Stimulated activated CD4-positive, alpha-beta T cell treated with anti-CD3 and anti-CD28 coated beads, Interleukin-15, amount 100 ng/mL, for 1 hour (primary cell): ENCODE data around the gene HERC2.
"Not testable (repeated sequence)": the region's sequence is repeated elsewhere in the genome, so short reads cannot be mapped to it uniquely, and the experiment has no call there.

Source experiments
- DNase-seq, 2 donors: peaks; one replicate each; pipeline ENCODE4 v3.0.0-alpha.2; 2020; ENCODE audit warnings: low read depth in 1 of 2, low spot score in 1 of 2

The HERC2 gene

DNA sequence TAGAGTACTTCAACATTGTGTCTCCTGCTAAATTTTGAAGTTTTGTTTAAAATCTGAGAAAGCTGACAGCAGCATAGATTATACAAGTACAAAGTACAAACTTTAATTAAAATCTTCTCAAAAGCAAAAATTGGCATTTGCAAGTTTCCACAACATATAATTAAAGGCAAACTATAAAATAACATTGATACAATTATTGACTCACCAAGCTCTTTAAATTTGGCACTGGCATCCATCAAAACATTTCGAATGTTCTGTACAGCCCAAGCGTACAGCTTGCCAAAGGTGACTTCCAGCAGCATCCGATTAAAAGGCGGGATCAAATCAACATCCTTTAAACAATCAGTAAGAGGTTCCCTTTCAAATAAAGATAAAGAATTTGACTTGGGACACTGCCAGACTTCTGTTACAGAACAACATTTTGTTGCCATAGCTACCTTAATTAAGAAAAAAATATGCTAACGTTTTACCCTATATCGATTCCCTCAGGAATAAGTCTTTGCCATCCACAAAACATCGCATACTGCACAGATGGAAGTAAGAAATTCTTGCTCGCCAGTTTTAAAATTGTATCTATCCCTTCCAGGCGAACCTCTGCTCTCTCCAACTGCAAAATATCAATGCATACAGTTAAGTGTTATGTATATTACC, 92.9 kb downstream of the HERC2 start:
- not testable (repeated sequence) for DNase-seq

DNA sequence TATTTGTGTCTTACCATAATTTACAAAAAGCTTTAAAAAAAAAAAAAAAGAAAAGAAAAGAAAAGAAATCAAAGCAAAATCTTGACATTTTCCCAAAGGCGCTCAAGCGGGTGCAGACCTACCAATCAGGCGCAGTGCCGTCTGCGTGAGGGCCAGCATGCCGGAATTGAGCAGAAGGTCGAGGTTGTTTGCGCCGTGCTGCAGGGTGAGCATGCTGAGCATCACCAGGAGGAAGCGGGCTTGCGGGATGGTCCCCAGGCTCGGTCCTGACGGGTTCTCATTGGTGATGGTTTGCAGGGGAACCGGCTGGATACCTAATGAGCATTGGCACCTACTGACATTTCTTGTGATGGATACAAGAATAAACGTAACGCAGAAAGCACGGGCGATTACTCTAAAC, 93.9 kb downstream of the HERC2 start:
- no peak for DNase-seq

DNA sequence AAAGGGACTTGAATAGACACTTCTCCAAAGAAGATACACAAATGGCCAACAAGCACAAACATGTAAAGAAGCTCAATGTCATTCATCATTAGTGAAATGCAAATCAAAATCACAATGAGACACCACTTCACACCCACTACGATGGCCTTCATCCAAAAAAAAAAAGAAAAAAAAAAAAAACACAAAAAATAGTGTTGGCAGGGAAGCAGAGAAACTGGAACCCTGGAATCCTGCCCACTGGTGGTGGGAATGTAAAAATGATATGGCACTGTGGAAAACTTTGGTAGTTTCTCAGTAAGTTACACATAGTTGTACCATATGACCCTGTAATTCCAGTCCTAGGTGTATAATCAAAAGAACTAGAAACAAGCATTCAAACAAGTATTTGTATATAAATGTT, 94.7 kb downstream of the HERC2 start:
- not testable (repeated sequence) for DNase-seq

DNA sequence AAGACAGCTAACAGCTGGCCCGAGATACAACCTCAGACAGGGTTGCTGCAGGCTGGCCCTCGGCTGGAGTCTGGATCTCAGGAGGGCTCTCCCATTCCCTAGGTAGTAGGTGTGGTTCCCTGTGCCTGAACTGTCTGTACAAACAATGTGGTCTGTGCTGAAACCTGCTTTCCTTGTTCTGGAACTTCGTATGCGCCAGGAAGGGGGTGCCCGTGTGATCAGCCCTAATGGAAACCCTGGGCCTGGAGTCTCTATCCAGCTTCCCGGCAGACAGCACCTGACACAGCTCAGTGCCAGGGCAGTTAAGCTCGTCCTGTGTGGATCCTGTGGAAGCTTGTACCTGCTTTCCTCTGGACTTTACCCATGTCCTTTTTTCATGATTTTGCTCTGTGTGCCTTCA, 99.4 kb downstream of the HERC2 start:
- DNase-seq, result not testable (repeated sequence)

DNA sequence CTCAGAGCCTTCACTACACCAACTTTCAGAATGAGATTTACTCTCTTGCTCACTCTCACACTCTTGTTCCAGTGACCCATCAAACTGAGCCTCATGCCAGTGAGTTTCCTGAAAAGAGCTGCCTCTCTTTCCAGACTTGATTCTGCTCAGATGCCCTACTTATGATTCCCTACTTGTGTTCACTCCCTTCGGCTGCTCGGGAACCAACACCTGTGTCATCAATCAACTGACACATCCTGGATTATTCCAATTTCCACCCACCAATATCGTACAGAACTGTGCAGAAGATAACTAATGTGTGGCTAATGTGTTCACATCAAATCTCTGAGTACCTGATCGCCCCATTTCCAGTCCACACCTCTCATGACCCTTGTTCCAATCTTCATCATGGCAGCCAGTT, 100.3 kb downstream of the HERC2 start:
- DNase-seq, result not testable (repeated sequence)

DNA sequence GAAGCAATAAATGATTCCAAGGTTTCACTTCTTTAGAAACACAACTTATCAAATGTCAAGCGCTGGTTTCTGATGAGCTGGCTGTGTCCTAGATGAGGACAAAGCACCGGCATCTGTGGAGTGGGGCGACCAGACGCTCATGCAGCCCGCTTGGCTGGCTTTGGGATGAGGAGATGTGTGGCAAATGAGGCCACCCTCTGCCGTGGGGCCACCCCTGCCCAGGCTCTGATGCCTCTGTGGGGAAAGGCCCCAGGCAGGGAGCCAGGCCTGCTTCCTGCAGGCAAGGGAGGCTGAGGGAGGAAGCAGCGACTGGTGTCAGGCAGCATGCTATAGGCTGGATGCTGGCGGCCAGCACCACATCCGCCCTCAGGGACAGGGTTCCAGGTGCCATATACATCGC, 102.9 kb downstream of the HERC2 start:
- DNase-seq, result no peak

DNA sequence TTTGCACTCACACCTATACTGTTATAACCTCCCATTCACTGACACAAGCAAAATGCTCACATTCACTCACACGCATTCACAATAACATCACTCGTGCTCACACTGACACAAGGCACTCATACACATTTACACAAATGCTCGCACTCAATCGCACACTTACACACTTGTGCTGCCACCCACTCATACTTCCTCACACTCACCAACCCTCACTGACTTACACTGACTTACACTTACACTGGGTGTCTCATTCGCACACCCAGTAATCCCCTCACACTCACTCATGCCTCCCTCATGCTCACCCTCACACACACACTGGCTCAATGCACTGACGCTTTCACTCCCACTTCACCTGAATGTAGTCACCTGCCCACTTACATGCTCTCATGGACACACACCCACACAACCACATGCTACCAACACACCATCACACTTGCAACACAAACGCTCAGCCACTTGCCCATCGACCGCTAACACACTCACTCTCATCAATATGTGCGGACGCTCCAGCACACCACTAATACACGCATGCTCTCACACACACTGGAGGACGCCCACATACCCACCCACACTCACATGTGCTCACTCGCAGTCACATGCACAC, 104.9 kb downstream of the HERC2 start:
- not testable (repeated sequence) for DNase-seq

DNA sequence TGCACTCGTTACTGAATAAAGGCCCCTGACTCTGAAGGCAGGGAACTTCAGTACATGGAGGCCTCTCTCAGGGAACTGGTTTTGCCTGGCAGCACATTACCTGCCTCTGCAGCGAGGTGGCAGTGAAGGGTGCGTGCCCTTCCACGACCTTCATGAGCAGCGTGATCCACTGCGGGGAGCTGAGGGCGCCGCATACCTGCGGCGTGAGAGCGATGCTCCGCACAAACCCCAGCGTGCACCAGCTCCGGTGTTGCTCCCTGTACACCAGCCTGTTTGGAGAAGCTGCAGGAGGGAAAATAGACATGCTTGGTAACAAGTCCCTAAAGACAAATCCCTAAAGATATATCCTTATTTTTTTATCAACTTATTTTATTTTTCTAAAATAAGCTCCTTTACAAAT, 106.5 kb downstream of the HERC2 start:
- not testable (repeated sequence) for DNase-seq

DNA sequence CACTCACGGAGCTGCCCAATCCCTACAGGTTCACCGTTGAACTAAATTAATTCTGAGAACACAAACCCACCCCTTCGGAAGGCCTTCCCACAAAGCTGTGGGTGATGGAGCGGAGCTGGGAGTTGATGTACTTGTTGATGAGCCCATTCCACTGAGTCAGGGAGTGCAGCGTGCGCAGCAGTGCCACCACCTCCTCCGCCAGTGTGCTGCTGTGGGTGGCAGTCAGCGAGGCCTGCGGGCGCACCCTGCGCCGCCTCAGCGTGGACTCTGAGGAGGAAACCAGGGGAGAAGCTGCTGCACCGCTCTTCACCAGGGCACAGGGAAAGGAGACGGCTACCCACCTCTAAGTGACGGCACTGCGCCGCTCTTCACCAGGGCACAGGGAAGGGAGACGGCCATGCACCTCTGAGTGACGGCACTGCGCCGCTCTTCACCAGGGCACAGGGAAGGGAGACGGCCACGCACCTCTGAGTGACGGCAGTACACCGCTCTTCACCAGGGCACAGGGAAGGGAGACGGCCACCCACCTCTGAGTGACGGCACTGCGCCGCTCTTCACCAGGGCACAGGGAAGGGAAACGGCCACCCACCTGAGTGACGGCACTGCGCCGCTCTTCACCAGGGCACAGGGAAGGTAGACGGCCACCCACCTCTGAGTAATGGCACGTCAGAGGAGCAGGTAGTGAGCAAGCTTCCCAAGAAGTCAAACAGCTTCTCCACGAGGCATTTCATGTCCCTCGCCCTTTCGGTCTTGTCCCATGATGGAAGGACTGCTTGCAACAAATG, 107.8 kb downstream of the HERC2 start:
- DNase-seq, result not testable (repeated sequence)

DNA sequence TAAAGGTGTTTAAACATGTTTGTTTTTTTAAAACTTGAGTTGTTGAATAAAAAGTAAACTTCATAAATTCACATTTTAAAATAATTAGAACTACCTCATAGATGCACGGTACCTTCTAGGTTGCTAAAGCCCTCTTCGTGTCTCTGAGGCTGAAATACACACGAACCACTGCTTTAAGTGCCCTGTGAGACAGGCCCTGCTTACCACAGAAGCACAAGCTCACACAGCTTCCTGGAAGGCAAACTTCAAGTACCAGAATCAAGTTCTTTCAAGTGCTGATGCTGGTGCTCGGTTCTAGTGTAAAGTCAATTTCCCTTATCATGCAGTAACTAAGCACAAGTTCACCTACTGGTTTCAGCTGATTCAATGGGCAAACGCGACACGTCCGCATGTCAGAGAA, 108.6 kb downstream of the HERC2 start:
- not testable (repeated sequence) for DNase-seq

DNA sequence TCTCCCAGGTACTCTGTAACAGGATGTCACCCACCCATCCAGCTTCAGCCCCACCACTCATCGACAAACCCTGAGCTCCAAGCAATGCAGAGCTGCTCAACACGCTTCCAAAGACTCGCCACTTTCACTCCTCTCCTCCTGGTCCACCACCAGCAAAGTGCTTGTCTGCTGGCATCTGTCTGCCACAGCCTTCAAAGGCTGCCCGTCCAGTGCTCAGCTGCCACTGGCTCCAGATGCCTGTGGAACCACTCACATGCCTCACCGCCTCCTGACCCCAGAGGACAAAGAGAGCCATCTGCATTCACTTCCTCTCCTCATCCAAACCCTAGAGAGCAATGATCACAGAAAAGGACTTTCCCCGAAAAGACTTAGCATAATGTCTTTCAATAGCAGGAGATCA, 113.4 kb downstream of the HERC2 start:
- DNase-seq, result no peak

DNA sequence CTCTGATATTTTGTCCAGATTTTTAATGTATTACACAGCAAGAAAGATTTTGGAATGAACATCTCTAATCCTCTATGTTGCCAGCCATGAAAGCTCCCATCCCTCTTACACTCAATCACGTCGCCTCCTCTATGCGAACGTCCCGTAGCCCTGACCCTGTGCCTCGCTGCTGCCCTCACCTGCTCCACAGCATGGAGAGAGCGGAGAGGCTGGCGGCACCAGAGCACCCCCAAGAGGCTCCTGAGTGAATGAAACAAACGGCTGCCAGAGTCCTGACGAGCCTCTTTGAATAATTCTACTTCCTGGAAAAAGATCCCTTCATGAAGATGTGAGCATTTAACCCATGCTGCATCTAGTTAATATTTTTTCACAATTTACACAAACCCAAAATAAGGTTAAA, 116.3 kb downstream of the HERC2 start:
- DNase-seq, result not testable (repeated sequence)

DNA sequence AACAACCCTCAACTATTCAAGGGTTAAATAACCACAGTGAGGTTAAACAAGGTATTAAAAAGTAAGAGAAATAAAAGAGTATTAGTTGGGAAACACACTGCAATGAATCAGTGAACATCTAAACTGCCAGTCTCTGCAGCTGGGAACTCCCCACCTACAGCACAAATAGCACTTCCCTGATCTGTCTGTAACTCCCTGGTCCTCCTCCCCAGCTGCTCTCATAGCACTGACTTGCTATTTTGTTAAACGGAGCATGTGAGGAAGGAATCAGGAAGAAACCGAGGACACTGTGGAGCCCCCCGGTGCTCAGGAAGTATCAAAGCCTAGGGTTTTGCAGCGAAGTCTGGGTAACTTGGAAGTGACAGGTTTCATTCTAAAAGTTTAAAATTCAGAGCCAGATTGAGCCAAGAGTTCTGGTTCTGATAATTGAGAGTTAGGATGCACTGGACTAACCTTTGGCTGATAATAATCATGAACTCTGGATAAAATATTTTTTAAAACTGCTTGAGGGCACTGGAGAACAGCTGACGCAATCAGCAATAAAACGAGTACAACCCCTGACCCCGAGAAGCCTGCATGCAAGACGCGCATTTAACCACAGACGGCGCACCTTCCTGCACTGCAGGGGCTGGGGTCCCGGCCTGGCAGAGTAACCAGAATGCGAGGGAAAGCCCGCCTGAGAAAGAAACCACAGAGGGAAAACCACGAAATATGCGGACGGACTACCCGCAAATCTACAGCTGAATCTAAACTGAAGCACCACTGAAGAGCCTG, 118.7 kb downstream of the HERC2 start:
- DNase-seq, result not testable (repeated sequence)

DNA sequence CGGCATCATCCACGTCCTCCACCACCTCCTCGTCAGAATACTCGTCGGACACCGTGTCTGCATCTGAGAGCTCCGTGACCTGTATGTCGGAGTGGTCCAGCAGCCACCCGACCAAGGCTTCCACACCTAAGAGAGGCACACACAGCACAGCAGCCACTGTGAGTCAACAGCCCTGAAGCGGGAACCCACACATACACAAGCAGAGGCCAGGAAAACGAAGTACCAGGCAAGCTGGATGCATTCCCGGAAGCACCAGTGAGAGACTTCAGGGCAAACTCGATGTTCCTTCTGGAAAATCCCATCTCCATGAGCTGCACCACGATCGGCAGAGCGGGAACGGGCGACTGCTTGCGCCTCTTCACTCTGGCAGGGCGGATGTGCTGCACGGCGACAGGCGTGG, 119.9 kb downstream of the HERC2 start:
- DNase-seq, result not testable (repeated sequence)

DNA sequence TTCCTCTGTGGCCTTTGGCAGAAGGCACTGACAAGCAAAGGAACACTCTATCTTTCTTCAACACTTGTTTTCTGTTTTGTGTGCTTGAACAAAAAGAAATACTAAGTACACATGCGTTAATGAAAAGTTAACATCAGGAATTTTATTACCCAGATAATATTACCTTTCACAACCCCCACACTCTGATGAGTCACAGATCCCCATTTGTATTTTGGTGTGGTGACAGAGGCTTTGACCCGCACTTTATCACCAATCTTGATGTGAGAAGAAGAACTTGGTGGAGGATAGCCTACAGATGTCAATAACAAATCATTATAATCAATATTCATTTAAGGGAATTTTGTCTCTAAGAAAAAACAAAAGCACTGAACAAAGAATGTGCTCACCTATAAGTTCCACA, 123.8 kb downstream of the HERC2 start:
- DNase-seq, result not testable (repeated sequence)

DNA sequence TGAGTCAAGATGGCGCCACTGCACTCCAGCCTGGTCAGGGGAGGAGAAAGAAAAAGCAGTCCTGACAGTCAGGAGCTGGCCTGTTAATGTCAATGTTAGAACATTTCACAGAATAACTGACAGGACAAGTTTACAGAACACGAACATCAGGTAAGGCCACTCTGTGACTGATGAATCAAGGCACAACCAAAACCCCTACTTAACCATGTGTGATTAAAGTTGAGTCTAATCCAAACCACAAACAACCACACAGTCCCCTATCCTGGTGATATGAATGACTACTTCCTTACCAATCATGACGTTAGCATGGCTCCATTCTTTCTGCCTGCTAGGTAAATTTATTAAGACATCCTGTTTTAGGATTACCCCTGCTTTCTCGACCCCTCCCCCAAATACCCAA, 124.3 kb downstream of the HERC2 start:
- DNase-seq, result not testable (repeated sequence)

DNA sequence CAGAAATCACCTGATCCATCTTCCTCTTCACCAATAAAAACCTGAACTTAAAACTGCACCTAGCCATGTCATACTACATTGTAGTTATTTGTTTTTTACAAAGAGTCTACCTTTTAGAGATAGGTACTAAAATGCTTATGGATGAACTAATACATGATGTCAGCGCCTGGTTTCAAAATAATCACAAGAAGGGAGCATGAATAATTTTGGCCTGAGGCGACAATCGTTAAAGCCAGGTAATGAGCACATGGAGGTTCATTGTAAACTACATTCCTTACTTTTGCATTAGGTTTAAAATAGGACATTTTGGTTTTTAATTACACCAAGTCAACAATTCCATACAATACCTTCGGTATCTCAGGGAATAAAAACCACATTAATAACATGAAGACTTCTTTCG, 125.4 kb downstream of the HERC2 start:
- DNase-seq, result not testable (repeated sequence)

DNA sequence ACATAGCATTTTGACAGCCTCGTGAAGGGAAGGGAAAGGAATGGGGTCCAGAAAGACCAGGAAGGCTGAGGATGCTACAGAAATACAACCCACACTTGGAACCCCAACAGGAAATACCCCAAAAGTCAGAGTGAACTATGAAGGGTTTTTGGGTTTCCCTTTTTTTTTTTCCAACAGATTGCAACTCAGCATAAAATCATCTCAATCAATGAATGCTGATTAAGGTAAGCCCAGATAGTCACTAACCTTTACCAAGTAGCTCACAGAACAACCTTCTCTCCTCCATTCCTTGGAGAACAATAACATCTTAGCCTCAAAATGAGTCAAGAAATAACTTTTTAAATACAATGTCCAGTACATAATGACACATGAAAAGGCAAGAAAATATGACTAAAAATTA, 129.2 kb downstream of the HERC2 start:
- no peak for DNase-seq

DNA sequence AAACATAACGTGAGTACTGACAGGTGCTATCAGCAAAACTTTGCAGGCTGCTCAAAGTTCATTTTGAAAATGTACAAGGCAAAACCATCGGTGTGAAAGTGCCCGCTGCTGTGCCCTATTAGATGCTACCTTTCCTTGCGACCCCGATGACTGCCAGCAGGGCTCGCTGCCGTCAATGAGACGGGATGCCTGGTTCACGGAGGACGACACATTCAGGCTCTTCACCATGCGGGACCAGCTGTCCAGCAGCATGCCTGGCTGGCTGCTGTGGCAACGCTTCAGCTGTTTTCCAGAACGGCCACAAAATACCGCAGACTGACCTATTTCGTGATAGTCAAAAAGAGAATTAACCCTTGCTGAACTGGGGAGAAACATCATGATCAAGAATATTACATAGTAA, 130.1 kb downstream of the HERC2 start:
- no peak for DNase-seq

DNA sequence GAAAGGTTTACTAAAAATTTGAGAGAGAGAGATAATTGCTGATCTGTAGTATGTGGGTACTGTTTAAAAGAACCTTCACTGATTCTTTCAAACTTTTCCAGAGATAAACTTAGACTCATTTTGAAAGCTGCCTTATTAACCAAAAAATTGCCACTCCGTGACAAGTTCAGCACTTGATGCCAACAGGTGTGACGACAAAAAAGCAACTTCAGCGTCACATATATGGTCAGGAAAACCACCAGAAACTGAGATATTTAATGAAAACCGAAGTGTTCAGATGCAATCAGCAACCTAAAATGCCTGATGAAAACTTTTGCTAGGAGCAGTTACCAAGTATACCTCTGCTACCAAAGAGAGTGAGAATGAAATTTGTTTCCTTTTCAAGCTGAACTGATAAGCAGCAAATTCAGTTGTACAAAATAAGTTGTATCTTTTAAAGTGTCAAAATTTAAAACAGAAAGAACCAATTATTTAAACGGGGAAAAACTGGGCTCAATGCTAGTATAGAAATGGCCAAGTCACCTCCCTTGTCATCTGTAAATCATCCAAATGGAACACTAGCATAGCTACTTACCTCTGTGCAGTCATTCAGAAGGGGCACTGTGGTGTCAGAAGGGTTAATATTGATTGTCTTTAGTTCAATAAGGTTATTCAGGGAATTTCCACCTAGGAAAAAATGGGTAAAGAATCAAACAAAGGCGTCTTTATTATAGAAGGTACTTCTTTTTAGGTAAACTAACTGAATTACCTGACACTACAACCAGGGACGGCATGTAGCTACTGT, 131.4 kb downstream of the HERC2 start:
- no peak for DNase-seq
